GM21381 (cell line): ENCODE data around the gene ACP4.
"Not testable (repeated sequence)": the region's sequence is repeated elsewhere in the genome, so short reads cannot be mapped to it uniquely, and the experiment has no call there.

Experiments
- ATAC-seq: cut with Tn5 transposase; IDR thresholded peaks from one replicate; pipeline ENCODE4 v1.9.1; 2021; ENCODE audit warnings: mild to moderate bottlenecking, moderate library complexity; ENCODE audit not compliant: unreplicated experiment

Gene ACP4

GRCh38 chr19:50796634-50797428 lies 6.6 kb downstream of the ACP4 start:
- no peak for ATAC-seq

GRCh38 chr19:50797429-50797780 lies 7.2 kb downstream of the ACP4 start:
- ATAC-seq = no peak

- ATAC-seq = no peak
Observed at GRCh38 chr19:50797781-50798658, 7.8 kb downstream of the ACP4 start.

- no peak for ATAC-seq
Observed at GRCh38 chr19:50798659-50799546, 8.7 kb downstream of the ACP4 start.

- ATAC-seq = no peak
Observed at GRCh38 chr19:50799547-50799851, 9.3 kb downstream of the ACP4 start.

GRCh38 chr19:50801107-50801506 lies 10.9 kb downstream of the ACP4 start:
- no peak for ATAC-seq

- ATAC-seq = peak; percentile 6
Observed at GRCh38 chr19:50803633-50804419, 13.6 kb downstream of the ACP4 start.

- ATAC-seq = peak; percentile 91
Observed at GRCh38 chr19:50804420-50805272, 14.4 kb downstream of the ACP4 start.

- ATAC-seq = no peak
Observed at GRCh38 chr19:50808856-50809255, 18.6 kb downstream of the ACP4 start.

GRCh38 chr19:50811622-50812238 lies 21.5 kb downstream of the ACP4 start:
- not testable (repeated sequence) for ATAC-seq

- ATAC-seq = no peak
Observed at GRCh38 chr19:50812474-50812873, 22.3 kb downstream of the ACP4 start.

GRCh38 chr19:50814883-50815282 lies 24.7 kb downstream of the ACP4 start:
- no peak for ATAC-seq

- ATAC-seq = no peak
Observed at GRCh38 chr19:50815439-50815838, 25.2 kb downstream of the ACP4 start.

- ATAC-seq = peak; percentile 52
Observed at GRCh38 chr19:50817941-50818858, 28.0 kb downstream of the ACP4 start.

GRCh38 chr19:50818859-50819472 lies 28.8 kb downstream of the ACP4 start:
- no peak for ATAC-seq

GRCh38 chr19:50819636-50820035 lies 29.4 kb downstream of the ACP4 start:
- ATAC-seq = no peak

- ATAC-seq = no peak
Observed at GRCh38 chr19:50820086-50820485, 29.9 kb downstream of the ACP4 start.
